Measurements from ENCODE around the gene KRTAP10-5.

Gene KRTAP10-5

GRCh38 chr21:44530903-44531605 lies 49.4 kb downstream of the KRTAP10-5 start:
- DNase-seq (ENCODE audit: low read depth in 1 of 2, low spot score in 1 of 2) = no peak

GRCh38 chr21:44530221-44530902 lies 50.0 kb downstream of the KRTAP10-5 start:
- DNase-seq (ENCODE audit: low read depth in 1 of 2, low spot score in 1 of 2) = no peak

GRCh38 chr21:44529503-44530125 lies 50.8 kb downstream of the KRTAP10-5 start:
- no peak for DNase-seq (ENCODE audit: low read depth in 1 of 2, low spot score in 1 of 2)

All from activated T-helper 1 cell treated with anti-CD3 and anti-CD28 coated beads, Interleukin-2, amount 50 U/mL, for 16 hours (primary cell).